HUES64 (cell line): ENCODE data around the gene CREB3L2.
"Not testable (repeated sequence)": the region's sequence is repeated elsewhere in the genome, so short reads cannot be mapped to it uniquely, and the experiment has no call there.

Experiments used
- H3K27ac ChIP-seq: 2 replicates; pipeline ENCODE4 v1.7.0; 2013; ENCODE audit warnings: low read depth, low read length, inconsistent platforms
- H3K27me3 ChIP-seq: 2 replicates; pipeline ENCODE4 v1.6.1; 2013; ENCODE audit warnings: mild to moderate bottlenecking, low read length; ENCODE audit not compliant: insufficient read depth
- H3K36me3 ChIP-seq: 2 replicates; pipeline ENCODE4 v1.6.1; 2013; ENCODE audit warnings: mild to moderate bottlenecking, low read length; ENCODE audit not compliant: insufficient read depth
- H3K4me1 ChIP-seq: 2 replicates; pipeline ENCODE4 v1.6.1; 2013; ENCODE audit warnings: mild to moderate bottlenecking, low read length, moderate library complexity; ENCODE audit not compliant: insufficient read depth
- H3K4me3 ChIP-seq: 2 replicates; pipeline ENCODE4 v1.5.1; 2013; ENCODE audit warnings: mild to moderate bottlenecking, low read length, moderate library complexity
- H3K9ac ChIP-seq: 2 replicates; pipeline ENCODE4 v1.6.1; 2013; ENCODE audit warnings: mild to moderate bottlenecking, low read depth, low read length
- H3K9me3 ChIP-seq: 2 replicates; pipeline ENCODE4 v1.6.1; 2013; ENCODE audit warnings: low read depth, low read length; ENCODE audit not compliant: insufficient read depth
- WGBS: fragments of 150-250, 120-280 bp; methylation state at CpG from one replicate; pipeline ENCODE4 v1.1.7; 2013; ENCODE audit warnings: missing lambda C conversion rate; 5-methylcytosine and 5-hydroxymethylcytosine counted together

The CREB3L2 gene

GRCh38 chr7:137928626-137929025 lies 73.3 kb downstream of the CREB3L2 start:
- Histone ChIP-seq H3K36me3 (peaks cover 40% of the 10 kb centered on the region), H3K27ac (no peak overlapping the region)

GRCh38 chr7:137927386-137927785 lies 74.5 kb downstream of the CREB3L2 start:
- Histone ChIP-seq H3K4me3 (no peak overlapping the region), H3K36me3 (peaks cover 40% of the 10 kb centered on the region), H3K9me3 (no peaks in the 10 kb centered on the region; the same call in 1 of the 2 replicates), H3K27ac (no peak overlapping the region), H3K9ac (no peak overlapping the region), H3K27me3 (no peaks in the 10 kb centered on the region), H3K4me1 (no peaks in the 10 kb centered on the region)

More at GRCh38 chr7:137928626-137929025, 73.3 kb downstream of the CREB3L2 start:
- WGBS: 98% methylated on average over 5 of the region's 5 CpGs
- Histone ChIP-seq H3K9ac (no peak overlapping the region), H3K9me3 (no peaks in the 10 kb centered on the region; the same call in 1 of the 2 replicates), H3K27me3 (no peaks in the 10 kb centered on the region), H3K4me3 (no peak overlapping the region), H3K4me1 (peaks cover 9% of the 10 kb centered on the region)

- not testable (repeated sequence) for H3K27ac ChIP-seq, H3K4me1 ChIP-seq, H3K4me3 ChIP-seq, H3K27me3 ChIP-seq, H3K9me3 ChIP-seq, H3K9ac ChIP-seq
- H3K36me3 ChIP-seq: peaks cover 40% of the 10 kb centered on the region
- 97% methylated on average over 5 of the region's 6 CpGs for WGBS
Measured at GRCh38 chr7:137926206-137926605, 75.7 kb downstream of the CREB3L2 start.

GRCh38 chr7:137925754-137926153 lies 76.1 kb downstream of the CREB3L2 start:
- WGBS: 78% methylated on average over 4 of the region's 4 CpGs
- H3K36me3 ChIP-seq: peaks cover 40% of the 10 kb centered on the region
- H3K4me3 ChIP-seq: no peak overlapping the region
- H3K9me3 ChIP-seq: no peaks in the 10 kb centered on the region; the same call in 1 of the 2 replicates
- H3K9ac ChIP-seq: no peak overlapping the region
- peaks cover 4% of the 10 kb centered on the region; the same call in 1 of the 2 replicates for H3K4me1 ChIP-seq
- H3K27me3 ChIP-seq: no peaks in the 10 kb centered on the region
- no peak overlapping the region for H3K27ac ChIP-seq

- H3K4me1 ChIP-seq: peaks cover 10% of the 10 kb centered on the region
- no peaks in the 10 kb centered on the region; the same call in 1 of the 2 replicates for H3K9me3 ChIP-seq
- peaks cover 43% of the 10 kb centered on the region for H3K36me3 ChIP-seq
- H3K4me3 ChIP-seq: no peak overlapping the region
- H3K27me3 ChIP-seq: no peaks in the 10 kb centered on the region
- H3K9ac ChIP-seq: no peak overlapping the region
- H3K27ac ChIP-seq: no peak overlapping the region
Measured at GRCh38 chr7:137925091-137925490, 76.8 kb downstream of the CREB3L2 start.

GRCh38 chr7:137923380-137923779 lies 78.5 kb downstream of the CREB3L2 start:
- Histone ChIP-seq H3K9me3 (no peaks in the 10 kb centered on the region; the same call in 1 of the 2 replicates), H3K4me3 (no peak overlapping the region), H3K27me3 (no peaks in the 10 kb centered on the region), H3K27ac (no peak overlapping the region), H3K9ac (no peak overlapping the region), H3K4me1 (peaks cover 18% of the 10 kb centered on the region), H3K36me3 (peaks cover 40% of the 10 kb centered on the region)
- WGBS: 95% methylated on average over 5 of the region's 5 CpGs

GRCh38 chr7:137920637-137921399 lies 81.1 kb downstream of the CREB3L2 start:
- Histone ChIP-seq H3K4me1 (peaks cover 23% of the 10 kb centered on the region), H3K9me3 (no peaks in the 10 kb centered on the region), H3K4me3 (no peak overlapping the region), H3K36me3 (peaks cover 21% of the 10 kb centered on the region), H3K27ac (peak overlapping the region; percentile 57), H3K27me3 (no peaks in the 10 kb centered on the region), H3K9ac (no peak overlapping the region)
- WGBS: 95% methylated on average over 6 of the region's 6 CpGs

GRCh38 chr7:137919987-137920386 lies 81.9 kb downstream of the CREB3L2 start:
- Histone ChIP-seq H3K4me3 (no peak overlapping the region), H3K4me1 (peaks cover 23% of the 10 kb centered on the region), H3K36me3 (peaks cover 23% of the 10 kb centered on the region), H3K27me3 (no peaks in the 10 kb centered on the region), H3K27ac (peak overlapping the region; percentile 57; the same call in 1 of the 2 replicates), H3K9ac (no peak overlapping the region), H3K9me3 (no peaks in the 10 kb centered on the region)
- 55% methylated on average over 1 of the region's 1 CpG for WGBS

GRCh38 chr7:137916980-137917645 lies 84.8 kb downstream of the CREB3L2 start:
- H3K4me1 ChIP-seq: peaks cover 23% of the 10 kb centered on the region
- no peaks in the 10 kb centered on the region for H3K27me3 ChIP-seq
- H3K9ac ChIP-seq: no peak overlapping the region
- H3K27ac ChIP-seq: no peak overlapping the region
- H3K36me3 ChIP-seq: peaks cover 38% of the 10 kb centered on the region
- no peak overlapping the region for H3K4me3 ChIP-seq
- WGBS: 84% methylated on average over 8 of the region's 9 CpGs
- H3K9me3 ChIP-seq: no peaks in the 10 kb centered on the region

GRCh38 chr7:137916564-137916963 lies 85.3 kb downstream of the CREB3L2 start:
- 94% methylated on average over 8 of the region's 8 CpGs for WGBS
- Histone ChIP-seq H3K27ac (no peak overlapping the region), H3K9me3 (no peaks in the 10 kb centered on the region), H3K36me3 (peaks cover 43% of the 10 kb centered on the region), H3K27me3 (no peaks in the 10 kb centered on the region), H3K4me3 (no peak overlapping the region), H3K9ac (no peak overlapping the region), H3K4me1 (peaks cover 23% of the 10 kb centered on the region)

- H3K27me3 ChIP-seq: no peaks in the 10 kb centered on the region
- no peak overlapping the region for H3K4me3 ChIP-seq
- H3K36me3 ChIP-seq: peaks cover 53% of the 10 kb centered on the region
- no peak overlapping the region for H3K27ac ChIP-seq
- H3K9me3 ChIP-seq: no peaks in the 10 kb centered on the region
- WGBS: 92% methylated on average over 1 of the region's 3 CpGs
- H3K4me1 ChIP-seq: peaks cover 15% of the 10 kb centered on the region
- no peak overlapping the region for H3K9ac ChIP-seq
Measured at GRCh38 chr7:137915266-137915665, 86.6 kb downstream of the CREB3L2 start.
